Hepatocyte (in vitro differentiated cells): ENCODE measurements around the gene HIGD1B. TPM values are rescaled to one million over a fixed set of nuclear protein-coding genes. Genes with fewer than 3 reads are reported as not detected.

Experiments
- DNase-seq: peaks from one replicate; pipeline ENCODE4 v3.0.0-alpha.2; 2016; ENCODE audit warnings: low spot score
- H2AFZ ChIP-seq: fragments of 200-600 bp; sonication (generic); 2 replicates; pipeline ENCODE4 v1.6.0; 2016; ENCODE audit warnings: antibody characterized with exemption, mild to moderate bottlenecking
- H3K27ac ChIP-seq: fragments of 200-600 bp; sonication (generic); 2 replicates; pipeline ENCODE4 v1.5.1; 2016; ENCODE audit warnings: mild to moderate bottlenecking
- H3K27me3 ChIP-seq: fragments of 200-600 bp; sonication (generic); 2 replicates; pipeline ENCODE4 v1.6.1; 2016
- H3K36me3 ChIP-seq: fragments of 200-600 bp; sonication (generic); replicated peaks from 2 replicates; pipeline ENCODE4 v1.5.1; 2016; ENCODE audit warnings: low read depth; ENCODE audit not compliant: insufficient read depth
- H3K4me1 ChIP-seq: fragments of 200-600 bp; sonication (generic); 2 replicates; pipeline ENCODE4 v1.5.1; 2016; ENCODE audit warnings: mild to moderate bottlenecking, moderate library complexity; ENCODE audit not compliant: insufficient read depth
- H3K4me2 ChIP-seq: fragments of 200-600 bp; sonication (generic); 2 replicates; pipeline ENCODE4 v1.6.0; 2016
- H3K4me3 ChIP-seq: fragments of 200-600 bp; sonication (generic); 2 replicates; pipeline ENCODE4 v1.5.1; 2016; ENCODE audit warnings: mild to moderate bottlenecking
- H3K79me2 ChIP-seq: fragments of 200-600 bp; sonication (generic); 2 replicates; pipeline ENCODE4 v1.6.0; 2017; ENCODE audit warnings: mild to moderate bottlenecking
- H3K9me2 ChIP-seq: fragments of 200-600 bp; sonication (generic); replicated peaks from 2 replicates; pipeline ENCODE4 v1.6.0; 2017; ENCODE audit warnings: mild to moderate bottlenecking; ENCODE audit not compliant: insufficient read depth
- H3K9me3 ChIP-seq: fragments of 200-600 bp; sonication (generic); 2 replicates; pipeline ENCODE4 v1.5.1; 2016; ENCODE audit warnings: low read depth, mild to moderate bottlenecking
- H4K20me1 ChIP-seq: fragments of 200-600 bp; sonication (generic); 2 replicates; pipeline ENCODE4 v1.6.0; 2016; ENCODE audit warnings: mild to moderate bottlenecking; ENCODE audit not compliant: insufficient read depth, poor library complexity, severe bottlenecking
- EZH2 ChIP-seq: fragments of 200-600 bp; sonication (generic); IDR thresholded peaks from 2 replicates; pipeline ENCODE4 v1.6.1; 2016; ENCODE audit warnings: antibody characterized with exemption, mild to moderate bottlenecking, borderline replicate concordance
- EZH2phosphoT487 ChIP-seq: fragments of 200-600 bp; sonication (generic); IDR thresholded peaks from one replicate; pipeline ENCODE4 v1.6.1; 2018; ENCODE audit warnings: antibody characterized with exemption, mild to moderate bottlenecking, low read depth, moderate library complexity; ENCODE audit not compliant: unreplicated experiment, severe bottlenecking
- WGBS: methylation state at CpG from one replicate; pipeline ENCODE4 v1.1.6; 2016; ENCODE audit warnings: low lambda C conversion rate; ENCODE audit errors: missing lambda C conversion rate; 5-methylcytosine and 5-hydroxymethylcytosine counted together
- polyA plus RNA-seq: library from polyadenylated mRNA; unstranded; fragments of >200 nt; fragmentation: Nextera tagmentation; extraction: Ambion mirVana; gene quantifications from 2 replicates; pipeline ENCODE4 v1.2.1, GENCODE V29; 2016
- total RNA-seq: library from RNA; depleted of rRNA; stranded (reverse); fragments of >200 nt; gene quantifications from 2 replicates; pipeline ENCODE4 v1.2.3, GENCODE V29; 2014
- TF ChIP-seq, protein P1 (sequence below): fragments of 200-600 bp; sonication (generic); IDR thresholded peaks from 2 replicates; pipeline ENCODE4 v1.5.1; 2016; ENCODE audit warnings: antibody characterized with exemption, mild to moderate bottlenecking; ENCODE audit not compliant: poor library complexity

The HIGD1B gene
- total and polyA plus RNA-seq, 2 experiments from 2014 or later: not detected

DNA sequence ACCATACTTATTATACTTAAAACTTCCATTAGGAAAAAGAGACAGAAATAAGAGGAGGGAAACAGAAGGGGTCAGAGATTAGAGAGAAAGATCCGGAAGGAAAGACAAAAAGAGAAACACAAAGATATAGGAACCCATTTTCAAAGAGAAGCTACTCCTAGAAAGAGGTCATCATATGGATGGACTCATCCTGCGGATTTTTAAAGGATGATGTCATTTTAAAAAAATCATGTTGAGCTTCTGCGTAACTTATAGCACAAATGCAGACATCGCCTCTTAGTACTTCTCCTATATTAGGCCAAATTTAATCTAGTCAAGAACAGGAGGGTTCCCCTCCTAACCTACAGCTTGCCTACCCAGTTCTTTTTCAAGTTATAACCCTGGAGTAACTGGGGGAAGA, 33.5 kb downstream of the HIGD1B start:
- Histone ChIP-seq H3K9me2 (no peaks in the 10 kb centered on the region), H3K9me3 (no peaks in the 10 kb centered on the region), H3K27ac (no peak overlapping the region), H2AFZ (no peak overlapping the region), H3K4me3 (no peak overlapping the region), H4K20me1 (no peaks in the 10 kb centered on the region), H3K4me2 (no peak overlapping the region), H3K79me2 (no peaks in the 10 kb centered on the region), H3K36me3 (peaks cover 6% of the 10 kb centered on the region), H3K27me3 (no peaks in the 10 kb centered on the region), H3K4me1 (no peaks in the 10 kb centered on the region)
- TF ChIP-seq EZH2 (no peak), EZH2phosphoT487 (no peak)
- TF ChIP-seq, protein P1, sequence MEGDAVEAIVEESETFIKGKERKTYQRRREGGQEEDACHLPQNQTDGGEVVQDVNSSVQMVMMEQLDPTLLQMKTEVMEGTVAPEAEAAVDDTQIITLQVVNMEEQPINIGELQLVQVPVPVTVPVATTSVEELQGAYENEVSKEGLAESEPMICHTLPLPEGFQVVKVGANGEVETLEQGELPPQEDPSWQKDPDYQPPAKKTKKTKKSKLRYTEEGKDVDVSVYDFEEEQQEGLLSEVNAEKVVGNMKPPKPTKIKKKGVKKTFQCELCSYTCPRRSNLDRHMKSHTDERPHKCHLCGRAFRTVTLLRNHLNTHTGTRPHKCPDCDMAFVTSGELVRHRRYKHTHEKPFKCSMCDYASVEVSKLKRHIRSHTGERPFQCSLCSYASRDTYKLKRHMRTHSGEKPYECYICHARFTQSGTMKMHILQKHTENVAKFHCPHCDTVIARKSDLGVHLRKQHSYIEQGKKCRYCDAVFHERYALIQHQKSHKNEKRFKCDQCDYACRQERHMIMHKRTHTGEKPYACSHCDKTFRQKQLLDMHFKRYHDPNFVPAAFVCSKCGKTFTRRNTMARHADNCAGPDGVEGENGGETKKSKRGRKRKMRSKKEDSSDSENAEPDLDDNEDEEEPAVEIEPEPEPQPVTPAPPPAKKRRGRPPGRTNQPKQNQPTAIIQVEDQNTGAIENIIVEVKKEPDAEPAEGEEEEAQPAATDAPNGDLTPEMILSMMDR: no peak
- no peak for DNase-seq
- 94% methylated on average over 4 of the region's 4 CpGs for WGBS

GRCh38 chr17:44884941-44885340, 37.3 kb downstream of the HIGD1B start:
- no peak overlapping the region for H3K27ac ChIP-seq
- 93% methylated on average over 2 of the region's 2 CpGs for WGBS
- no peaks in the 10 kb centered on the region for H3K9me2 ChIP-seq
- H4K20me1 ChIP-seq: no peaks in the 10 kb centered on the region
- H2AFZ ChIP-seq: no peak overlapping the region
- H3K9me3 ChIP-seq: no peaks in the 10 kb centered on the region
- DNase-seq: no peak
- TF ChIP-seq, protein P1: no peak
- no peak for TF ChIP-seq EZH2phosphoT487
- TF ChIP-seq EZH2: no peak
- H3K4me1 ChIP-seq: no peaks in the 10 kb centered on the region
- H3K79me2 ChIP-seq: peaks cover 14% of the 10 kb centered on the region
- peaks cover 6% of the 10 kb centered on the region for H3K36me3 ChIP-seq
- no peak overlapping the region for H3K4me2 ChIP-seq
- no peaks in the 10 kb centered on the region for H3K27me3 ChIP-seq
- H3K4me3 ChIP-seq: no peak overlapping the region

GRCh38 chr17:44887016-44887415, 39.3 kb downstream of the HIGD1B start:
- no peaks in the 10 kb centered on the region for H3K4me1 ChIP-seq
- no peak for DNase-seq
- H3K27me3 ChIP-seq: no peaks in the 10 kb centered on the region
- no peak overlapping the region for H3K4me2 ChIP-seq
- H4K20me1 ChIP-seq: no peaks in the 10 kb centered on the region
- peaks cover 34% of the 10 kb centered on the region for H3K79me2 ChIP-seq
- H3K36me3 ChIP-seq: peaks cover 6% of the 10 kb centered on the region
- TF ChIP-seq EZH2 (no peak), EZH2phosphoT487 (no peak)
- TF ChIP-seq, protein P1: no peak
- no peak overlapping the region for H3K27ac ChIP-seq
- H3K4me3 ChIP-seq: no peak overlapping the region
- no peaks in the 10 kb centered on the region for H3K9me2 ChIP-seq
- H3K9me3 ChIP-seq: no peaks in the 10 kb centered on the region
- WGBS: 90% methylated on average over 1 of the region's 1 CpG
- no peak overlapping the region for H2AFZ ChIP-seq
